Neuron (in vitro differentiated cells): ENCODE measurements around the gene RUNX2.

Experiments used
- H2AFZ ChIP-seq: one replicate; pipeline ENCODE4 v1.6.1; 2013; ENCODE audit warnings: low read depth, mild to moderate bottlenecking, inconsistent platforms, low read length, moderate library complexity
- H3K27me3 ChIP-seq: one replicate; pipeline ENCODE4 v1.6.1; 2013; ENCODE audit warnings: low read length; ENCODE audit not compliant: insufficient read depth
- H3K36me3 ChIP-seq: one replicate; pipeline ENCODE4 v1.6.1; 2013; ENCODE audit warnings: low read length; ENCODE audit not compliant: insufficient read depth
- H3K4me1 ChIP-seq: one replicate; pipeline ENCODE4 v1.6.1; 2013; ENCODE audit warnings: low read length; ENCODE audit not compliant: insufficient read depth
- H3K4me3 ChIP-seq: 2 replicates; pipeline ENCODE4 v1.5.1; 2013; ENCODE audit warnings: mild to moderate bottlenecking, low read length, moderate library complexity
- H3K9me3 ChIP-seq: one replicate; pipeline ENCODE4 v1.6.1; 2013; ENCODE audit warnings: low read length

The RUNX2 gene

GRCh38 chr6:45707176-45707575, 379.0 kb downstream of the RUNX2 start:
- no peaks in the 10 kb centered on the region for H3K9me3 ChIP-seq
- H3K27me3 ChIP-seq: no peaks in the 10 kb centered on the region
- no peak overlapping the region for H2AFZ ChIP-seq
- H3K36me3 ChIP-seq: no peaks in the 10 kb centered on the region
- H3K4me1 ChIP-seq: no peaks in the 10 kb centered on the region
- no peak overlapping the region for H3K4me3 ChIP-seq

GRCh38 chr6:45709781-45710220, 381.7 kb downstream of the RUNX2 start:
- Histone ChIP-seq H2AFZ (no peak overlapping the region), H3K4me1 (no peaks in the 10 kb centered on the region), H3K4me3 (no peak overlapping the region)

GRCh38 chr6:45710304-45710821, 382.2 kb downstream of the RUNX2 start:
- no peaks in the 10 kb centered on the region for H3K27me3 ChIP-seq
- H3K9me3 ChIP-seq: no peaks in the 10 kb centered on the region
- H3K4me1 ChIP-seq: no peaks in the 10 kb centered on the region
- H3K36me3 ChIP-seq: no peaks in the 10 kb centered on the region
- H3K4me3 ChIP-seq: no peak overlapping the region
- H2AFZ ChIP-seq: no peak overlapping the region

More at GRCh38 chr6:45709781-45710220, 381.7 kb downstream of the RUNX2 start:
- Histone ChIP-seq H3K36me3 (no peaks in the 10 kb centered on the region), H3K27me3 (no peaks in the 10 kb centered on the region), H3K9me3 (no peaks in the 10 kb centered on the region)

- no peaks in the 10 kb centered on the region for H3K9me3 ChIP-seq
- no peaks in the 10 kb centered on the region for H3K27me3 ChIP-seq
- H3K4me1 ChIP-seq: no peaks in the 10 kb centered on the region
- H3K36me3 ChIP-seq: no peaks in the 10 kb centered on the region
- H3K4me3 ChIP-seq: no peak overlapping the region
- no peak overlapping the region for H2AFZ ChIP-seq
Measured at GRCh38 chr6:45712076-45712475, 383.9 kb downstream of the RUNX2 start.

- Histone ChIP-seq H2AFZ (no peak overlapping the region), H3K36me3 (no peaks in the 10 kb centered on the region), H3K4me1 (no peaks in the 10 kb centered on the region), H3K9me3 (no peaks in the 10 kb centered on the region), H3K27me3 (no peaks in the 10 kb centered on the region), H3K4me3 (no peak overlapping the region)
Measured at GRCh38 chr6:45712786-45713185, 384.7 kb downstream of the RUNX2 start.
